IMR-90 (cell line): Measurements from ENCODE around the gene GSN.

Experiments
- CEBPB ChIP-seq: IDR thresholded peaks from 2 replicates; pipeline ENCODE4 v1.6.1; 2012; ENCODE audit warnings: low read depth, low read length, improper control_type of control experiment
- CHD1 ChIP-seq: IDR thresholded peaks from 2 replicates; pipeline ENCODE4 v1.6.1; 2012; ENCODE audit warnings: low read depth, low read length, improper control_type of control experiment
- CTCF ChIP-seq: conservative IDR thresholded peaks from 2 replicates; pipeline ENCODE4 v1.5.1; 2012; ENCODE audit warnings: mild to moderate bottlenecking, low read depth, low read length, improper control_type of control experiment
- ELK1 ChIP-seq: fragments of 150-350 bp; IDR thresholded peaks from 2 replicates; pipeline ENCODE4 v1.6.1; 2016; ENCODE audit warnings: low read depth, mild to moderate bottlenecking, low read length, moderate library complexity, borderline replicate concordance
- FOS ChIP-seq: fragments of 150-350 bp; IDR thresholded peaks from 2 replicates; pipeline ENCODE4 v1.6.1; 2016; ENCODE audit warnings: low read depth, low read length
- MAFK ChIP-seq: IDR thresholded peaks from 2 replicates; pipeline ENCODE4 v1.6.1; 2012; ENCODE audit warnings: low read depth, low read length, improper control_type of control experiment
- POLR2A ChIP-seq: IDR thresholded peaks from 2 replicates; pipeline ENCODE4 v1.6.1; 2012; ENCODE audit warnings: mild to moderate bottlenecking, low read depth, low read length
- RAD21 ChIP-seq: IDR thresholded peaks from 2 replicates; pipeline ENCODE4 v1.6.1; 2012; ENCODE audit warnings: low read length, improper control_type of control experiment
- RFX5 ChIP-seq: IDR thresholded peaks from 2 replicates; pipeline ENCODE4 v1.8.0; 2012; ENCODE audit warnings: low read depth, mild to moderate bottlenecking, low read length, moderate library complexity
- SMC3 ChIP-seq: fragments of 150-350 bp; IDR thresholded peaks from 2 replicates; pipeline ENCODE4 v1.6.1; 2016; ENCODE audit warnings: low read depth, mild to moderate bottlenecking, antibody characterized with exemption, low read length, moderate library complexity

GRCh38 chr9:121297389-121297788 lies 29.4 kb downstream of the GSN start:
- TF ChIP-seq MAFK = no peak
- TF ChIP-seq ELK1 = no peak
- TF ChIP-seq CTCF = no peak
- no peak for TF ChIP-seq POLR2A
- TF ChIP-seq FOS = no peak
- peak; percentile 35; the same call in 1 of the 2 replicates for TF ChIP-seq CEBPB
- no peak for TF ChIP-seq RAD21
- no peak for TF ChIP-seq RFX5
- no peak for TF ChIP-seq CHD1
- TF ChIP-seq SMC3 = no peak
